Erythroblast (primary cell): ENCODE data around the gene STS.

Experiments used
- GATA1 ChIP-seq: IDR thresholded peaks from 2 replicates; pipeline ENCODE4 v1.6.1; 2011; ENCODE audit warnings: low read depth, mild to moderate bottlenecking, control low read depth, low read length, moderate library complexity
- POLR2A ChIP-seq: IDR thresholded peaks from 2 replicates; pipeline ENCODE4 v1.6.1; 2011; ENCODE audit warnings: mild to moderate bottlenecking, low read length

GRCh38 chrX:7146703-7147412 is 654 bp upstream of the STS start:
- TF ChIP-seq POLR2A (no peak), GATA1 (no peak)
